ENCODE results near the gene CELF2.

CELF2 gene

DNA sequence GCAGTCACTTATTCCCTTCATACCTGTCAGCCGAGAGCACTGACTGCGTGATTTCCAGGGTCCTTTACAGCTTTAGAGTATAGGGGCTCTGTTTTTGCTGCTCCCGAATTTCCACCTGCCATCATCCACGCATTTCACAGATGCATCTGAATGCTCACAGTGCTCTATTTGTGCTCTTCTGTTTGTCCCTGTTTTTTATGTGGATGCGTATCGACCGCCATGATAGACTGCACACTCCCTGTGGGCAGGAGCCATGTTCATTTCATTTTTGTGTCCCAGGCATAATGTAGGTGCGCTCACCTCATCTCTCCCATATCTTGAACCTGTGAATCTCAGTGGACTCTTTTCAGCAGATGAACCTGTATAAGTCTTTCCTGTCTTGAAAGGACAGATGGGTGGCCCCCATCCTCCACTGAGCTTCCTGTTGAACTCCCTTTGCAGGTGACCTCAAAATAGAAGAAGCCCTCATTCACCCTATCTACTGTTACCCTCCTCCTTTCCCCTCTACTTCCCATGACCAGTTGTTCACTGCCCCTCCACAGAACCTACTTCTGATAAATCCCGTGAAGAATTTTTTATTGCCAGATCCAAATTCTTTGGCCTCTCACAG lies 228.4 kb downstream of the CELF2 start:
- DNase-seq (ENCODE audit: low read depth, low spot score) = no peak

DNA sequence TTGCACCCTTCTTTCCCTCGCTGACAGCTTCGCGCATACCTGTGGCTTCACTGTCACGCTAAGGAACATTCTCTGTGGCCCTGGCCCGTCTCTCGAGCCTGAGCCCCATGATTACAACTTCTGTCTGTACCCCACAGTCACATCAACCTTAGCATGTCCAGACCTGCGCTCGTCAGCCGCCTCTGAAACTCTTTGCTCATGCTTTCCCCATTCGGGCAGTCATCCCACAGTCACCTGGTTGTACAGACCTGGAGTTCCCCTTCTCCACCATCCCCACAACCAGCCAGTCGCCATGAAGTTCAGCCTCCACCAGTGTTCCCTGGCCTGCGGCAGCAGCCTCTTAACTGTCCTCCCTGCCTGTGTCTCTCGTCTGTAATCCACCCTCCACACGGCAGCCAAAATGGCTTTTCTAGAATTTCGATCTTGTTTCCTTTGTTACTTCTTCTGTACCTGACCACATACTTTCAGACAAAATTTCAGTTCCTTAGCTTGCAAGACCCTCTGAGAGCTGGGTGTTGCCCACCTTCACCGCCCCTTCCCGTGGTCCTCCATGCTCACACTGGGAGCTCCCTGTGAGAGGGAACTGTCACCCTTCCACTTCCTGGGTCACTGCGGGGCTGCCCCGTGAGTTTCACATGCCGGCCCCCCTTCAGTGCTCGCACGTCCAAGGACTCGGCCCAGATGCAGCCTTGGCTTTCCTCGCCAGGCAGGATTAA lies 229.2 kb downstream of the CELF2 start:
- DNase-seq (ENCODE audit: low read depth, low spot score) = no peak

DNA sequence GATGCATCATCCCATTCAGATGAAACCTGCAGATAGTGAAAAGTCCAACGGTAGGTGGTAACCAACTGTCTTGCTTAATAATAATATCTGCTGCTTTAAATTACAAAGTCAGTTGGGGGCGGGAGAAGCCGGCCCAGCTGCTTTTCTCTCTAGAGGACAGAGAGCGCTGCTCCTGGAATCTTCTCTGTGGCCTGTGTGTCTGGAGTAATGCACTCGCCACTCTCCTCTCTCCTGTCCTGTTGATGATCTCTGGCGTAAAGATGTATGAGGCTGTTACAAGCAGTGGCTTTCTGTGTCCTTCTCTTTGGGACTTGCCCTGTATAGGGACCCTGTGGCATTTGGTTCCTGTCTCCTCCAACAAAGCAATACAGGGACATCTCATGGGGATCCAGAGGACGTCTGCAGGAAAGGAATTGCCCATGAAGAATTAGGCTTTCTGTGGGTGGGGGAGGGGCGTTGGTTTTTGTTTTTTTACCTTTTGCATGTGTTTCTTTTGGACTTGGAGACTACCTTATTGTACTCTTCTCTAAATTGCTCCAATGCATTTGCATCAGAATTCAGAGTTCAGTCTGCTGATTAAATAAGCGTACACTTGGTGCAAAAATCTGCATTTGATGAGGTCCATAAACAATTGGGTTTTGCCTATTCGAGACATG lies 231.6 kb downstream of the CELF2 start:
- no peak for DNase-seq (ENCODE audit: low read depth, low spot score)

DNA sequence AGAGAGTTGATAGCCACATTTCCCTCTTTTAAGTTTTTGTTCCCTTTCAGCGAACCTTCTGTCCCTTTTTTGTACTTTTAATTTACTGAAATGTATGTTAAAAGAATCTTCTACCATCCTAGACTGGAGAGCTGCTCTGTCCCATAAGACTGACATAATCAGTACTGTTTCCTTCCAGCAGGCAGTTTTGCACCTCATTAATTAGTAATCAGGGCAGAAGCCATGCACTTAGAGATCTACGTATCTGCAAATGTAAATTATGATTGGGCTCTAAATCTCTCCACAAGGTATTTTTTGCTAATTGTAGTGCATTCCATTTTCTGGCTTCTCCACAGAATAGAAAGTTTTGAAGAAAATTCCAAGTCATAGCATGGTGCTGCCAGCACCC lies 232.1 kb downstream of the CELF2 start:
- DNase-seq (ENCODE audit: low read depth, low spot score) = no peak

GRCh38 chr10:11250304-11250703 lies 232.6 kb downstream of the CELF2 start:
- DNase-seq (ENCODE audit: low read depth, low spot score) = no peak

- DNase-seq (ENCODE audit: low read depth, low spot score) = no peak
Observed at GRCh38 chr10:11252887-11253286, 235.2 kb downstream of the CELF2 start.

GRCh38 chr10:11253385-11254002 lies 235.8 kb downstream of the CELF2 start:
- no peak for DNase-seq (ENCODE audit: low read depth, low spot score)

DNA sequence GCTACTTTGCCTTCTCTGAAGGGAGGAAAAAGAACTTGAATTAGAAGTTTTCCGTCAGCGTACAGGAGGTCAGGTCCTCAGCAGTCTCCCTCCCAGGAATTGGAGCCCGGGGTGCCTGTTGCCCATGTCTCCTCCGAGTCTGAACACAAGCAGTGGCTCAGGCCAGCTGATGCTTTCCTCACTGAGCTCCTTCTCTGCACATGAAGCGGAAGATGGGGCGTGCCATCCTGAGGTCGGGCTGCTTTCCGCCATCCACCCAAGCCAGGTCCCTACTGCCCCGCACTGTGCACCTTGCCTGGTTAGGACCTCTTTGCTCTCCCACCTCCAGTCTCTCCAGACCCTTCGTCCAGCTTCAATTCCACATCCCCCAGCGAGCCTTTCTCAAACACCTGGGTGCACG lies 237.5 kb downstream of the CELF2 start:
- DNase-seq (ENCODE audit: low read depth, low spot score) = no peak

- DNase-seq (ENCODE audit: low read depth, low spot score) = no peak
Observed at GRCh38 chr10:11255796-11256444, 238.2 kb downstream of the CELF2 start.

GRCh38 chr10:11256896-11257295 lies 239.2 kb downstream of the CELF2 start:
- no peak for DNase-seq (ENCODE audit: low read depth, low spot score)

DNA sequence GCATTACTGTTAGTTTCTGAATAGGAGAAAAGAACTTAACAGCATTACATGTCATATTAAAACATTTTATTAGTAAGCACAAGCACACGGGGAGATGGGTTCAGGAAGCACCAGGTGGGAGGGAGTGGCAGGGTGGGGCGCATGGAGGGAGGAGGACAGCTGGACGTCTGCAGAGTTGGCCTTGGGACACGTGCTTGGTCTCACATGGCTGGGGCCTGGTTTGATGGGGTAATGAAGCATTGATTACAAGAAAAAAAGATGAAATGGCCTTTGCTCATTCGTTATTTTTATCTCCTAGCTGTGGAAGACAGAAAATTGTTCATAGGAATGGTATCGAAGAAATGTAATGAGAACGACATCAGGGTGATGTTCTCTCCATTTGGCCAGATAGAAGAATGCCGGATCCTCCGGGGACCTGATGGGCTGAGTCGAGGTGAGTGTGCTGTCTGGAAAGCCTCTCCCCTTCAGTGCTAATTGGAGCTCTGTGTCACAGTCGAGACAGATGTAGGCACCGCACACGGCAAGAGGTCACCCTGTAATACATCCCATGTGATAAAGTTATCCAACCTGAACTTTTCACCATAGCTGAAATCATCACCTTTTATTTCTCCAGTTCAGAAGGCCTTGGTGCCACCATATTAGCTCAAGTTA lies 239.9 kb downstream of the CELF2 start:
- DNase-seq (ENCODE audit: low read depth, low spot score) = no peak

GRCh38 chr10:11260170-11260569 lies 242.5 kb downstream of the CELF2 start:
- DNase-seq (ENCODE audit: low read depth, low spot score) = no peak

- DNase-seq (ENCODE audit: low read depth, low spot score) = no peak
Observed at GRCh38 chr10:11261143-11261542, 243.5 kb downstream of the CELF2 start.

GRCh38 chr10:11261687-11262493 lies 244.2 kb downstream of the CELF2 start:
- DNase-seq (ENCODE audit: low read depth, low spot score) = no peak

- DNase-seq (ENCODE audit: low read depth, low spot score) = no peak
Observed at GRCh38 chr10:11262494-11263345, 245.0 kb downstream of the CELF2 start.

DNA sequence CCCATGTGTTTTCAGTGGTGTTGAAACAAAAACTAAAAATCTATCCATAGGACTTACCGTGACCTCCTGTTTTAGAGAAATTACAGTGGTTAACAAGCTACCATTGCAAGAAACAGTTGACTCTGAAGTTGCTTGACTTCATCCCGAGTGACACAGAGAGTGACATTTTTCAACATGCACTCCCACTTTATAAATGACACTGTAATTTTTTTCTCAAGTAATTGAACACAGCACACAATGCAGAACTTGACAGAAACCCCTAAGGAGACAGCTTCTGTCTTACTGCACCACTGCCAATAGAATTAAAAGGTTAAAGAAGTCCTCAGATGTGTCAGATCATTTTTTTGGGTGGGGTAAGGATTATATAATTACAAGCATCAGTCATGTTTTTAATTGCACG lies 246.1 kb downstream of the CELF2 start:
- no peak for DNase-seq (ENCODE audit: low read depth, low spot score)

DNA sequence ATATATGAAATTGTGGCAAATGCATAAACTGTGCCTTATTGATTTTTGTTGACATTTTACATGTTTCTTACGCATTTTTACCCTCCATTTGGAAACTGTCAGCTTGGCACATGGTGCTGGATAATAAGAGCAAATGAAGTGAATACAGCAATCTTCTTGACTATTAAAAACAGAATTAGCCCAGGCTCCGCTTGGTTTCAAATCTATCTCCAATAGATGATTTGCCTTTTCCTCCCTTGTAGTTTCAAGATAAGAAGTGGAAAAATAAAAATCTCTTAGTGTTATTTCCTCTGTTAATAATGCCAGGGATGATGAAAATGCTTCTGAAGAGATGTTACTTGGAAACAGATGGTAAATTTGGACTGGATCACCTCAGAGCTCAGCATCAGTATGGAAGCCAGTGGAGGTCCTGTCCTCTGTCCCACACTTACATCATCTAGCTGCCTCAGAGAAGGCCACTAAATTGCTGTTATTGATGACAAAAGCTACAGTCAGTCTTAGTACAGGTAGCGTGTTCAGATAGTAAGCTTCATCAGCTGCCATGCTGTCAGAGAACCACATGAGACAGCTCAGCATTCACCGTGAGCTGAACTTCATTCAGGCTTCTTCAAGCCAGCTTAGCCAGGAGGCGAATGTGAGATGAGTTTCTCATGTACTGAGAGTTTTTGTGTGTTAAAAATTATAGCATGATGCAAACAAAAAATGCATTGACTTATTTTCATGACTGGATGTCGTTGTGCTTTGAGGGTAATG lies 246.8 kb downstream of the CELF2 start:
- no peak for DNase-seq (ENCODE audit: low read depth, low spot score)

DNA sequence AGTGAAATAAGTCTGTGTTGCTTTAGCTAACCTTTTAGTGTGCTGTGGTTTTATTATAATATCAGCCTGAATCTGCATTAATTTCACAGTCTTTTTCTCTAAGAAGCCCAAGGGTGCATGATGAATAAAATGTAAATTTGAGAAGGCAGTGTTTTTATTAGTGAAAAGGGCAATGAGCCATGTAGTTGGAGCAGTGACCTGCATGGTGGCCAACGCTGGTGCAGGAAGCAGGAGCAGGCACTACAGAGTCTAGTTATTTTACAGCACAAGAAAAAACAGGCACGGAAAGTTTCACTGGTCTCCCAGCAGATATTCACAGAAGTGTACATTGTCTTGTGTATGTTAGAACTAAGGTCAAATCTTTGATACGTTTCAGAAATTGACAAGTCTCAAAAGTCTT lies 247.8 kb downstream of the CELF2 start:
- DNase-seq (ENCODE audit: low read depth, low spot score) = no peak

- DNase-seq (ENCODE audit: low read depth, low spot score) = no peak
Observed at GRCh38 chr10:11266426-11266825, 248.8 kb downstream of the CELF2 start.

Data from brain pericyte (primary cell).